ENCODE data around the gene ZNF292.

DNA sequence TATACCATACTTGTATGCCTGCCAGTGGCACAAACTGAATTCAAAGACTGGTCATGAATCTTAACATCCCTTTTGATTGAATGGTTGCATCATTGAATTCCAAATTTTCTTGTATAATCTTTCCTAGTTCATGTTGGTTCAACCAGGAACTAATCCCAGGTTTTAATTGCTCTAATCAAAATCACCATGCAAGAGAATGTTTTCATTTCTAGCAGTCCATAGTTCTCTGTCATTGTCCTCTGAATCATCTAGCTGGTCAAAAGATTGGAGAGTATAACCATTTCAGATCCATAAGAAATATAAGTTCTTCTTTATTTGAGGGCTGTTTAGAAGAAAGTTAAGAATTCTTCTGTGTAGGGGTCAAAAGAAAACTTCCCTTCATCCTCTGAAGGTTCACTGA, 57.2 kb downstream of the ZNF292 start:
- TF ChIP-seq, protein P1, sequence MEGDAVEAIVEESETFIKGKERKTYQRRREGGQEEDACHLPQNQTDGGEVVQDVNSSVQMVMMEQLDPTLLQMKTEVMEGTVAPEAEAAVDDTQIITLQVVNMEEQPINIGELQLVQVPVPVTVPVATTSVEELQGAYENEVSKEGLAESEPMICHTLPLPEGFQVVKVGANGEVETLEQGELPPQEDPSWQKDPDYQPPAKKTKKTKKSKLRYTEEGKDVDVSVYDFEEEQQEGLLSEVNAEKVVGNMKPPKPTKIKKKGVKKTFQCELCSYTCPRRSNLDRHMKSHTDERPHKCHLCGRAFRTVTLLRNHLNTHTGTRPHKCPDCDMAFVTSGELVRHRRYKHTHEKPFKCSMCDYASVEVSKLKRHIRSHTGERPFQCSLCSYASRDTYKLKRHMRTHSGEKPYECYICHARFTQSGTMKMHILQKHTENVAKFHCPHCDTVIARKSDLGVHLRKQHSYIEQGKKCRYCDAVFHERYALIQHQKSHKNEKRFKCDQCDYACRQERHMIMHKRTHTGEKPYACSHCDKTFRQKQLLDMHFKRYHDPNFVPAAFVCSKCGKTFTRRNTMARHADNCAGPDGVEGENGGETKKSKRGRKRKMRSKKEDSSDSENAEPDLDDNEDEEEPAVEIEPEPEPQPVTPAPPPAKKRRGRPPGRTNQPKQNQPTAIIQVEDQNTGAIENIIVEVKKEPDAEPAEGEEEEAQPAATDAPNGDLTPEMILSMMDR (IDR thresholded peaks at IDR 0.05): no peak
- TF ChIP-seq ZFX (IDR thresholded peaks at IDR 0.05; ENCODE audit: borderline replicate concordance): no peak
